GM21367 (cell line): ENCODE results near the gene SMKR1.
"Not testable (repeated sequence)": the region's sequence is repeated elsewhere in the genome, so short reads cannot be mapped to it uniquely, and the experiment has no call there.

Source experiments
- ATAC-seq: cut with Tn5 transposase; IDR thresholded peaks from one replicate; pipeline ENCODE4 v1.9.1; 2021; ENCODE audit not compliant: unreplicated experiment

The SMKR1 gene

DNA sequence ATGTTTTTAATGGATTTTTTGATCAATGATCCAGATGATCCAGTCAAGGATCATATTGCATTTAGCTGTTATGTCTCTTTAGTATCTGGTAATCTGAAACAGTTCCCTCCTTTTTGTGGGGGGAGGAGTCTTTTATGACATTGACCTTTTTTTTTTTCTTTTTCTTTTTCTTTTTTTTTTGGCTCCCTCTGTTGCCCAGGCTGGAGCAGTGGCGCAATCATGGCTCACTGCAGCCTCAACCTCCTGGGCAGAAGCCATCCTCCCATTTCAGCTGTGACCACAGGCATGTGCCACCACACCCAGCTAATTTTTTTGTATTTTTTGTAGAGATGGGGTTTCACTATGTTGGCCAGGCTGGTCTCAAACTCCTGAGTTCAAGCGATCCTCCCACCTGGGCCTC, 22.1 kb downstream of the SMKR1 start:
- not testable (repeated sequence) for ATAC-seq

DNA sequence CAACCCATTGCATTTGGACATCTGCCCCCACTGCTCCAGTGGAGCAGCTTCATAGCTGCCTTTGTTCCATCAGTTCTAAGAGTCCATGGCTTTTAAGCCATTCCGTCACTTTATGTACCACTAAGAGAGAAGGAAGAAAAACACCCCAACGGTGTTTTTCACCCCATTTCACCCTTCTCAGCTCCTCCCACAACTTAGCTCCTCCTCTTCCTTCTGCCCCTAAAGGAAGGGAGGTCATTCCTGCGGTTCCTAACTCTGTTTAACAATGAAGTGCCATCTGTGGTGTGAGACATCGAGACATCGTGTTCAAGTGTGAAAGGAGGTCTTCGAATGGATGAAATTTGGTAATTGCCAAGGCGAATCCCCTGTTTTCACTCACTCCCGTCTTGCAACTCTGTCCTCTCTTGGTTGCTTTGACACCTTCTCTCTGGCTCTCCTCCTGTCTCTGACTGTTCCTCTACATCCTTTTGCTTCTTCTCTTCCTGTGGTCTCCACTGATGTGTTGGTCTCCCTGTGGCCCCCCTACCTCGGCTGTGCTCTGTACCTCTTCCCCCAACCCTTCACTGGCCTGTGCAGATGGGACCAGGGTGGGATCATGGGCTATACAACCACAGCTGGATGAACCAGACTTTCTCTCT, 23.0 kb downstream of the SMKR1 start:
- ATAC-seq: no peak

GRCh38 chr7:129529643-129530042, 27.3 kb downstream of the SMKR1 start:
- ATAC-seq: no peak

DNA sequence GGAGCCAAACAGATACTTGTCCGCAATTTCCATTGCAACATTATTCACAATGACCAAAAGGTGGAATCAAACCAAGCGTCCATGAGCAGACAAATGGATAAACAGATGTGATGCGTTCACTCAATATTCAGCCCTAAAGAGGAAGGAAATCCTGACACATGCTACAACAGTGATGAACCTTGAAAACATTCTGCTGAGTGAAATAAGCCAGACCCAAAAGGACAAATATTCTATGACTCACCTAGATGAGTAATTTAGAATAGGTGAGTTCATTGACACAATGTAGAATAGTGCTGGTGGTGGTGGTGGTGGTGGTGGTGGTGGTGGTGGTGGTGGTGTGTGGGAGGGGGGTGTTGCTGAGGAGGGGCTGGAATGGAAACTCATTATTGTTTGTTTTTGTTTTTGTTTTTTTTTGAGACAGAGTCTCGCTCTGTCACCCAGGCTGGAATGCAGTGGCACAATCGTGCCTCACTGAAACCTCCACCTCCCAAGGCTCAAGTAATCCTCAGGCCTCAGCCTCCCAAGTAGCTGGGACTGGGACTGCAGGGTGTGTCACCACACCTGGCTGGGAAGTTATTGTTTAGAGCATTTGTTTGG, 28.6 kb downstream of the SMKR1 start:
- ATAC-seq: no peak

DNA sequence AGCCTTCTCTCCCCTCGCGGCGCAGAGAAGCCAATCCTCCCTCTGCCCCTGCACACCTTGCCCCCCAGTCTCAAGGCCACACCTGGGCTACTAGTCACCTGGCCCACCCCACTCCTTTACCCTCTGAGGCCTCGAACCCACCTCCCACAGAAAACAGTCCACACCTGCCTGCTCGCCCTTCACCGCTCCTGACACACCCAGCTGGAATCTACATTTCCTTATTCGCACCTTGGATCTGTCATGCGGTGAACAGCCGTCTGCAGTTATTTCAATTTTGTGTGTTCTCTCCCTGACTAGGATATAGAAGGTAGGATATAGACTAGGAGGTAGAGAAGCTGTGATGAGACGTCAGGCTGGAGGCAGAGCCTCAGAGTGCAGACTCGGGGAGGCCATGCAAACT, 29.4 kb downstream of the SMKR1 start:
- no peak for ATAC-seq

- no peak for ATAC-seq
Observed at GRCh38 chr7:129532375-129532774, 30.0 kb downstream of the SMKR1 start.

DNA sequence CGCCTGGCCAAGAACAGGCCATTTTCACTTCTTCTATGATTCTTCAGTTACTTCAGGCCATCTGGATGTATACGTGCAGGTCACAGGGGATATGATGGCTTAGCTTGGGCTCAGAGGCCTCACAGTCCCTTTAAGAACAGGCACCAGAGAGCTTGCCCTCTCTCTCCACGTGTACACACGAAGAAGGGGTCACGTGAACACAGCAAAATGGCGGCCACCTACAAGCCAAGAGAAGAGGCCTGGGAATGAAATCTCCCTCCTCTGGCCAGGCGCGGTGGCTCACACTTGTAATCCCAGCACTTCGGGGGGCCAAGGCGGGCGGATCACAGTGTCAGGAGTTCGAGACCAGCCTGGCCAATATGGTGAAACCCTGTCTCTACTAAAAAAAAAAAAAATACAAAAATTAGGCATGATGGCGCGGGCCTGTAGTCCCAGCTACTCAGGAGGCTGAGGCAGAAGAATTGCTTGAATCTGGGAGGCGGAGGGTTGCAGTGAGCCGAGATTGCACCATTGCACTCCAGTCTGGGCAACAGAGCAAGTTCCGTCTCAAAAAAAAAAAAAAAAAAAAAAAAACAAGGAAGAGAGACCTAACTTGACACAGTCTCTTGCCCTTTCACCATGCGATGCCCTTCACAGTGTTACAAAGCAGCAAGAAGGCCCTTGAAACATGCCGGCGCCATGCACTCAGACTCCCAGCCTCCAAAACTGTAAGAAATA, 32.4 kb downstream of the SMKR1 start:
- ATAC-seq: not testable (repeated sequence)

DNA sequence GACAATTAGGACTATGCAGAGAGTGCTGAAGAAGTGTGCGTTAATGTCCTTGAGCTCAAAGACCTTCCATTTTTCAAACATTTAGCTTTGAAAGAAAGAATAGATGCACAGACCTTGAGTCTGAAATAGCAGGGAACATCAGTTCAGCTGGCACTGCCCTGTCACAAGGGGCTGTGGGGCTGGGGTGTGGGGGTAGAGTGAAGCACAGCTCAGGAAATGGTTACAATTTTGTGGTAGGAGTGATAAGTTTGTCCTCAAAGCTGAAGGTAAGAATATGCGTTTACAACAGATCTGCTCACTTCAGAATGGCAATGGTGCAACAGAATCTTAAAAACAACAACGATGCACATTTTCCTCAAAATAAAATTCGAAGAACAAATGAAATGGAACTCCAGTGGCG, 33.6 kb downstream of the SMKR1 start:
- no peak for ATAC-seq

- no peak for ATAC-seq
Observed at GRCh38 chr7:129536323-129536722, 34.0 kb downstream of the SMKR1 start.

DNA sequence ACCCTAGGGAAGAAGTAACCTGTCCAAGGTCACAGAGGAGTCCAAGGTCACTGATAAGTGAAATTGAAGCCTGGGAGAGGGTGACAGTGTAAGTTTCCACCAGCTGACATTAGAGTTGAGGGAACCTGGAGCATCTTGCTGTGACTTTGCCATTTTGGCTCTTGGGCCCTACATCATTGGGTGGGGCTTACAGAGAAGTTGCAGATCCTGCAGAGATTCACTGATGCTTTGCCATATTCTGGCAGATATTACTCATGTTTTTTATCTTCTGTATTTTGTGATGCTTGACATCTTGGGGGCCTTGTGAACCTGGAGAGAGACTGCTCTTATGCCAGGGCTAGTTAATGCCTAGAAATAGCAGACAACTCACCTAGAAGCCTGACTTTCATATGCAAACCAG, 36.5 kb downstream of the SMKR1 start:
- no peak for ATAC-seq

GRCh38 chr7:129540340-129540739, 38.0 kb downstream of the SMKR1 start:
- no peak for ATAC-seq

DNA sequence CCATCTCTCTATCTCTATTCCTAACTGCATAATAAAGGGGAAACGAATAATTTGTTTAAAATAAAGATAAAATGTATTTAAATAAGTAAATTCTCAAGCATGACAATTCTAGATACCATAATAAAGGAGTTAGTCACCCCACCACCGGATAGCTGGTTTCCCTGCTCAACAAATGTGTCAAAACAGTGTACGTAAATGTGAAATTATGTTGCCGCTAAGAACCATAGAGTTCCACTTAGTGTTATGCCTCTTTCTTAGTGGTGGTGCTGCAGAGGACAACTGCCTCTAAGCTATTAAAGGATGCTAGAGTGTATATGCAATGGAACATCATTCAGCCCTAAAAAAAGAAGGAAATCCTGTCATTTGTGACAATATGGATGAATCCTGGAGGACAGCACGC, 42.4 kb downstream of the SMKR1 start:
- no peak for ATAC-seq

GRCh38 chr7:129550693-129551360, 48.5 kb downstream of the SMKR1 start:
- no peak for ATAC-seq

- no peak for ATAC-seq
Observed at GRCh38 chr7:129553899-129554461, 51.6 kb downstream of the SMKR1 start.

DNA sequence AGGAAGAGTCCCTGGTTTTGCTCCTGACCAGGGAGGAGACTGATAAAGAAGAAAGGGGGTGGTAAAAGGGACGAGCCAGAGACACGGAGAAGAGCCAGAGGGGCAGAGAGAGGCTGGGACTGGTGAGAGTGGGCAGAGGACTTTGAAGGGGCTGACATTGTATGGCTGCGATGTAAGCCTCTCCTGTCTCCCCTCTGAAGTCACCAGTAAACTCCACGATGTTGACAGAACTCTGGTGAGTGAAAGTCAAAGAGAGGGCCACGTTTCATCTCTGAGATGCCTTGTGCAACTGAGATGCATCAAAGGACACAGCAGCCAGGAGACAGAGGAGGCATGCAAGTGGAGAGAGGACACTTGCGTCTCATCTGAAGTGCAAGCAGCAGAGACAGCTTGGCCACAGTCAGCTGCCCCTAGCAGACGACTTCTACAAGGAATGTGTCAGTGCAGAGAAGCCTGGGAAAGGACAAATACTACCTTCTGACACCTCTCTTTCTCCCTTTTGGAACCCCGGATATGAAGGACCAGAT, 54.3 kb downstream of the SMKR1 start:
- no peak for ATAC-seq

GRCh38 chr7:129557686-129558481, 55.6 kb downstream of the SMKR1 start:
- no peak for ATAC-seq

DNA sequence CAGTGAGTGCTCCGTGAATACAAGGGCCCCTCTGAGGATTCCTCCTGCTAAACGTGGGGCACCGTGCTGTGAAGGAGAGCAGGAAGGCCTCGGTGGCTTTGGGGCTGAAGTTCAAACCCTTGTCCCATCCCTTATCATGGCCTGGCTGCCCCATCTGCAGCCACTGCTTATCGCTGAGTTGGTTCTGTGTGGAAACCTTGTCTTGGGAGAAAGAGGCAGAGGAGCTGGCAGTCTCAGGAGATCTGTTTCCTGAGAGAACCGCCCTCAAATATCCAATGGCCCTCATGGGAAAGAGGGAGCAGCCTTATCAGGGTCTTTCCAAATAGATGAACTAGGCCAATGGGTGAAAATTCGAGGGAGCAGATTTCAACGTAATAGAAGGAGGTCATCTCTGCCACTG, 57.2 kb downstream of the SMKR1 start:
- no peak for ATAC-seq

- no peak for ATAC-seq
Observed at GRCh38 chr7:129560831-129561230, 58.5 kb downstream of the SMKR1 start.

DNA sequence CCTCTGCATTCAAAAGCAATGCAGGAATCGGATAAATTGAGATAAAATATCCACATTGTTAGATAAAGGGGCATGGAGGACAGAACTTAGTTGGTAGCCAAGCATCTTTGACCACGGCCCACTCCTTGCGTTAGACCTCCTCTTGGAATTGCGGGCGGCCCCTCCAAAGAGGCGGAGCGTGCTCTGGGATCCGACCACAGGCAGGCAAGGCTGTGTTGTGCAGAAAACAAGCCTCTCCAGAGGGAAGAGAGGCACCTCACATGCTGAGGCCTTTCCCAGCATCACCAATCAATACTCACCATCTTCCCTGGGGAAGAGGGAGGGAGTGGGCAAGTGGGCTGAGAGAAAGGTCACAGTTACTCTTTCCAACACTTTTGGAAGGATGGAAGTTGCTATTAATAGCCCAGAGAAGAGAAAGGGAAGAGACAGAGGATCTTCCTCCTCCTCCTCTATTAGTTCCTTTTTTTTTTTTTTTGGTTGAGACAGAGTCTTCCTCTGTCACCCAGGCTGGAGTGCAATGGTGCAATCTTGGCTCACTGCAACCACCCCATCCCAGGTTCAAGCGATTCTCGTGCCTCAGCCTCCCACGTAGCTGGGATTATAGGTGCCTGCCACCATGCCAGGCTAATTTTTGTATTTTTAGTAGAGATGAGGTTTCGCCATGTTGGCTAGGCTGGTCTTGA, 59.5 kb downstream of the SMKR1 start:
- ATAC-seq: no peak
